HG03159 (cell line): ENCODE data around the gene UTY.
"Not testable (repeated sequence)": the region's sequence is repeated elsewhere in the genome, so short reads cannot be mapped to it uniquely, and the experiment has no call there.

ENCODE experiments used
- ATAC-seq: cut with Tn5 transposase; IDR thresholded peaks from one replicate; pipeline ENCODE4 v1.9.1; 2021; ENCODE audit warnings: mild to moderate bottlenecking, moderate library complexity; ENCODE audit not compliant: unreplicated experiment

The UTY gene

GRCh38 chrY:13312966-13313365, 166.9 kb downstream of the UTY start:
- ATAC-seq = no peak

- ATAC-seq = no peak
These were observed 171.9 kb downstream of the UTY start for GRCh38 chrY:13307959-13308358.

- ATAC-seq = no peak
These were observed 179.0 kb downstream of the UTY start for GRCh38 chrY:13300795-13301194.

- ATAC-seq = no peak
These were observed 180.4 kb downstream of the UTY start for GRCh38 chrY:13299411-13299810.

GRCh38 chrY:13296176-13296890, 183.5 kb downstream of the UTY start:
- no peak for ATAC-seq

GRCh38 chrY:13295026-13295425, 184.8 kb downstream of the UTY start:
- no peak for ATAC-seq

- ATAC-seq = no peak
These were observed 188.6 kb downstream of the UTY start for GRCh38 chrY:13291199-13291598.

- not testable (repeated sequence) for ATAC-seq
These were observed 197.4 kb downstream of the UTY start for GRCh38 chrY:13282151-13283054.

- no peak for ATAC-seq
These were observed 200.3 kb downstream of the UTY start for GRCh38 chrY:13279561-13279960.

- ATAC-seq = no peak
These were observed 208.1 kb downstream of the UTY start for GRCh38 chrY:13271706-13272105.

- ATAC-seq = not testable (repeated sequence)
These were observed 225.8 kb downstream of the UTY start for GRCh38 chrY:13253941-13254440.

- no peak for ATAC-seq
These were observed 229.4 kb downstream of the UTY start for GRCh38 chrY:13250421-13250820.

- ATAC-seq = no peak
These were observed 236.1 kb downstream of the UTY start for GRCh38 chrY:13243716-13244115.

- ATAC-seq = no peak
These were observed 245.9 kb downstream of the UTY start for GRCh38 chrY:13233901-13234300.

- no peak for ATAC-seq
These were observed 246.7 kb downstream of the UTY start for GRCh38 chrY:13233118-13233517.

GRCh38 chrY:13227354-13227953, 252.4 kb downstream of the UTY start:
- no peak for ATAC-seq

- no peak for ATAC-seq
These were observed 268.7 kb downstream of the UTY start for GRCh38 chrY:13210961-13211646.

- no peak for ATAC-seq
These were observed 274.6 kb downstream of the UTY start for GRCh38 chrY:13205214-13205613.
